Measurements from ENCODE around the gene UBE2J2.

DNA sequence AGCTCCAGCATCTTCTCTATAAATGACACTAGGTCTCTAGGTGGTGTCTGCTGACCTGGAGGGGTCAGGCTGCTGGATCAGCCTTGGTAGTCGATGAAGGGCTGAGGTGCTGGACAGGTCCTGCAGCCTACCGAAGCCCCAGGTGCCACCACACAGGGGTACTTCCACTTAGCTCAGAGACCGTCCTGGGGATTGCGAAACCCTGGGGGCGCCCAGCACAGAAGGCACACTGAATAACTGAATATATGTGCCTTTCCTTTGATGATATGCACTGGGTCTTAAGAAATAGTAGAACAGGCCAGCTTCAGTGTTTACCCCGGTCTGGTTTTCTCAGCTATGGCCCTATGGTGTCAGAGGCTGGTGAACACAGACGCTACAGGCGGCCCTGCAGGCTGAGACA, 10.9 kb downstream of the UBE2J2 start:
- TF ChIP-seq, protein P1, sequence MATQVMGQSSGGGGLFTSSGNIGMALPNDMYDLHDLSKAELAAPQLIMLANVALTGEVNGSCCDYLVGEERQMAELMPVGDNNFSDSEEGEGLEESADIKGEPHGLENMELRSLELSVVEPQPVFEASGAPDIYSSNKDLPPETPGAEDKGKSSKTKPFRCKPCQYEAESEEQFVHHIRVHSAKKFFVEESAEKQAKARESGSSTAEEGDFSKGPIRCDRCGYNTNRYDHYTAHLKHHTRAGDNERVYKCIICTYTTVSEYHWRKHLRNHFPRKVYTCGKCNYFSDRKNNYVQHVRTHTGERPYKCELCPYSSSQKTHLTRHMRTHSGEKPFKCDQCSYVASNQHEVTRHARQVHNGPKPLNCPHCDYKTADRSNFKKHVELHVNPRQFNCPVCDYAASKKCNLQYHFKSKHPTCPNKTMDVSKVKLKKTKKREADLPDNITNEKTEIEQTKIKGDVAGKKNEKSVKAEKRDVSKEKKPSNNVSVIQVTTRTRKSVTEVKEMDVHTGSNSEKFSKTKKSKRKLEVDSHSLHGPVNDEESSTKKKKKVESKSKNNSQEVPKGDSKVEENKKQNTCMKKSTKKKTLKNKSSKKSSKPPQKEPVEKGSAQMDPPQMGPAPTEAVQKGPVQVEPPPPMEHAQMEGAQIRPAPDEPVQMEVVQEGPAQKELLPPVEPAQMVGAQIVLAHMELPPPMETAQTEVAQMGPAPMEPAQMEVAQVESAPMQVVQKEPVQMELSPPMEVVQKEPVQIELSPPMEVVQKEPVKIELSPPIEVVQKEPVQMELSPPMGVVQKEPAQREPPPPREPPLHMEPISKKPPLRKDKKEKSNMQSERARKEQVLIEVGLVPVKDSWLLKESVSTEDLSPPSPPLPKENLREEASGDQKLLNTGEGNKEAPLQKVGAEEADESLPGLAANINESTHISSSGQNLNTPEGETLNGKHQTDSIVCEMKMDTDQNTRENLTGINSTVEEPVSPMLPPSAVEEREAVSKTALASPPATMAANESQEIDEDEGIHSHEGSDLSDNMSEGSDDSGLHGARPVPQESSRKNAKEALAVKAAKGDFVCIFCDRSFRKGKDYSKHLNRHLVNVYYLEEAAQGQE (IDR thresholded peaks at IDR 0.05; ENCODE audit: borderline replicate concordance), result no peak
- TF ChIP-seq RAD21 (conservative IDR thresholded peaks at IDR 0.05) (no peak), EZH2 (IDR thresholded peaks at IDR 0.05; ENCODE audit: borderline replicate concordance, insufficient read depth, low read length, poor library complexity, severe bottlenecking) (no peak)
- TF ChIP-seq, protein P2, sequence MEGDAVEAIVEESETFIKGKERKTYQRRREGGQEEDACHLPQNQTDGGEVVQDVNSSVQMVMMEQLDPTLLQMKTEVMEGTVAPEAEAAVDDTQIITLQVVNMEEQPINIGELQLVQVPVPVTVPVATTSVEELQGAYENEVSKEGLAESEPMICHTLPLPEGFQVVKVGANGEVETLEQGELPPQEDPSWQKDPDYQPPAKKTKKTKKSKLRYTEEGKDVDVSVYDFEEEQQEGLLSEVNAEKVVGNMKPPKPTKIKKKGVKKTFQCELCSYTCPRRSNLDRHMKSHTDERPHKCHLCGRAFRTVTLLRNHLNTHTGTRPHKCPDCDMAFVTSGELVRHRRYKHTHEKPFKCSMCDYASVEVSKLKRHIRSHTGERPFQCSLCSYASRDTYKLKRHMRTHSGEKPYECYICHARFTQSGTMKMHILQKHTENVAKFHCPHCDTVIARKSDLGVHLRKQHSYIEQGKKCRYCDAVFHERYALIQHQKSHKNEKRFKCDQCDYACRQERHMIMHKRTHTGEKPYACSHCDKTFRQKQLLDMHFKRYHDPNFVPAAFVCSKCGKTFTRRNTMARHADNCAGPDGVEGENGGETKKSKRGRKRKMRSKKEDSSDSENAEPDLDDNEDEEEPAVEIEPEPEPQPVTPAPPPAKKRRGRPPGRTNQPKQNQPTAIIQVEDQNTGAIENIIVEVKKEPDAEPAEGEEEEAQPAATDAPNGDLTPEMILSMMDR (IDR thresholded peaks at IDR 0.05; ENCODE audit: poor library complexity, severe bottlenecking), result no peak

Measured in neural cell (in vitro differentiated cells).